ENCODE data around the gene PGBD5.

Gene PGBD5

DNA sequence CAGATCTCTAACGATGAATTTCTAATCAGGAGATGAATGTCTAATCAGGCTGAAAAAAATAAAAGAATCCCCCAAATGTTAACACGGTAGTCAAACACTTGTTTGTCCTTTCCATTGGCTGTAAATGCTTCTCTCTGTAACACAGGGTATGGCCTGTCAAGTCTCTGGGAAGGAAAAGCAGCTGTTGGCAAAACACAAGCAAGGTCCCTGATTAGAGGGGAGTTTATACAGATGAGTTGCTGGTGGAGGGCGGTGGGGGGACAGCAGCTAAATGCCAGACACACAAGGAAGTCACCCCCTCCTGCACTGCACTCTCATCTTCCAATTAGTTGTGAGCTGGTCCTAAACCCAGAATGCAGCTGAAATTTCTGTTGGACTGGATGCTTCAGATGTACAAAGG is 51.0 kb downstream of the PGBD5 start:
- no peak for DNase-seq

DNA sequence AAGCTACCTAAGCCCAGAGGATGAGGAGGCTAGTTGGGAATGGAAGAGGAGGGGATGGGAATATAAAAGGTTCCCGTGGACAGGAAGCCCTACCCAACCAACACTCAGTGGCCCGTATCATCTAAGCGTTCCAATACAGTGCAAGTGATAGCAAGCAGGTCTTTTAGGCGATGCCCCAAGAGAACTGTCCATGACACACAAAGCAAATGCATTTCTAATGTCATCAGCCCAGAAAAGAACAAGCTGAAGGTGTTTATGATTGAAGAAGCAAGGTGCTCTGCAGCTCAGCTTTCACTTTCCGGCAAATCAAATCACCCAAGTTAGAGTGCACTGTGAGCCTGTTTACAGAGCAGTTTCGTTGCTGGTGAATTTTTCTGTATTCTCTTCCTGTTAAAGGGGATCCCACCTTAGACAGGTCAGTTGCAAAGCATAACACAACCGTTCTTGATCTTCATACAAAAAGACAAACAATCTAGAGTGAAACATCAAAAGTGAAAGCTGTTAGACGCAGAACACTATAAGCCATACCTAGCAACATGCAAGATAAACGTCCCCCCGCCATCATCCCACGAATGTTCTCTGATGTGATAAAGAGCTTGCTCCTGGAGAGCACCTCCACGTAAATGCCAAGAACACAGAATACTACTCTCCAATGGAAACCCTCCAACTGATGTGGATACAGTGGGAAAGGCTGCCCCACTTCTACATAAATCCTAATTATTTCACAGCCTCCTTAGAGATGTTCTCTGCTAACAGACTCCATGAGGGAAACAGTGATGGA is 54.0 kb downstream of the PGBD5 start:
- no peak for DNase-seq

DNA sequence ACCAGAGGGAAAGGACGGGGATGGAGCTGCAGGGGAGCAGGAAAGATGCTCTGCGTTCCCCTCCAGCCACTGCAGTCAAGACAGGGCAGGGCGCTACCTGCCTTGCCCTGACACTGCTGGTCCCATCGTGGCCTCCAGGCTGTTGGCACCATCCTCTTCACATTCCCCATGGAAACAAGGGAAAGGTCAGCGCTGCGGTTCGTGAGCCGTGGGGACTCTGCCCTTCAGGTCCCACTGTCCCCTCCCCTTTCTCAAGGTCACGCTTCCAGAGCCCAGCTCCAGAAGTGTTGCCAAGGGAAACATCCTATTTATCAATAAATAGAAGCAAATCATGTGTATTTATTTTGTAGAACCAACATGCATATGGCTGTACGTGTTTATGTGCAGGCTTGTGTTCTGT is 56.0 kb downstream of the PGBD5 start:
- no peak for DNase-seq

DNA sequence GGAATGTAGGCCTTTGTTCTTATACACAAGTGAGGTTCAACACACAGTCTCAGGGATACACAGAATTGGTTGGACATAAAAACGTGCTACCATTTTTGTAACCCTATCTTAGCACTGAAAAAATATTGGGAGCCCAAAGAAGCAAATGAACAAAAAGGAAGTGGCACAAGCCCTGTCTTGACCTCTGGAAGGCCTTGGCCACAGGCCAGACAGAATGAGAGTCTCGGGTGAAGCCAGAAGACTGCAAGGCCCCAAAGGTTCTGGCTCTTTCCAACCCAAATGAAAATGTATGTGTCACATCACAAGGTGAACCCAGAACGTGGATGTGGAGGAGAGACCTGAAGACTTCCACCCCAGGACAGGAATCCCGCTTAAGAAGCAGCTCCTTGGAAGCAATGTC is 57.3 kb downstream of the PGBD5 start:
- no peak for DNase-seq

DNA sequence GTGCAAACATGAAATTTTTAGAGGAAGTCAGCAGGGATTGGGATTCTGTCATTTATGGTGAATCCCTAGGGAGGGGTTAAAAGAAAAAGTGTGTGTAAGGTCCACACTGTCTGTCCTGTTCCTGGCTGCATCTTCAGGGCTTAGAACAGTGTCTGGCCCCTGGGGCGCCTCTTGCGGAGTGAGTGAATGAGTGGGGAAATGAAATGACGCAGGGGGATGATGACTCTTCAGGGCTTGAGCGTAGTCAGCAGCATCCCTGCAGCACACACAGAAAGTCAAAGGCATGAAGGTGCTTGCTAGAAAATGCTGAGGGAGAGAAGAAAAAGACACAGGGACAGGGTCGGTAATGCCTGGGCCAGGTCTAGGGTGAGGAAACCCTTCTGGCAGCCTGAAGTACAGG is 57.8 kb downstream of the PGBD5 start:
- no peak for DNase-seq

DNA sequence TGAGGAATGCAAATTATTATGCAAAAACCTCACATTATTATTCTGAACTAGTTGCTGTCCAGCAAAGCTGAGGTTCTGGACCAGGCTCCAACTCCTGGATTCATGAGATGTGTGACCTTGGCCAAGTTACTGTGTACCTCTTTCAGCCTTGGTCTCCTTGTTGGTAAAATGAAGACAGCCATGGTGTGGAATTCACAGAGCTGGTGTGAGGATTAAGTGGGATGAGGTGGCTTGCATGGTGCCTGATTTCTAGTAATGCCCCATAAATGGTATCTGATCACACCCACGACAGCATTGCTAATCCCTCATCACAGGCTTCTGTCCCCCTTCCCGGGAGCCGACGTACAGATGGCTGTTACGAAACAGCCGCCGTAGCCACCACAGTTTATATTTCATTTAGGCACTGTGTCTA is 59.6 kb downstream of the PGBD5 start:
- DNase-seq, result no peak

DNA sequence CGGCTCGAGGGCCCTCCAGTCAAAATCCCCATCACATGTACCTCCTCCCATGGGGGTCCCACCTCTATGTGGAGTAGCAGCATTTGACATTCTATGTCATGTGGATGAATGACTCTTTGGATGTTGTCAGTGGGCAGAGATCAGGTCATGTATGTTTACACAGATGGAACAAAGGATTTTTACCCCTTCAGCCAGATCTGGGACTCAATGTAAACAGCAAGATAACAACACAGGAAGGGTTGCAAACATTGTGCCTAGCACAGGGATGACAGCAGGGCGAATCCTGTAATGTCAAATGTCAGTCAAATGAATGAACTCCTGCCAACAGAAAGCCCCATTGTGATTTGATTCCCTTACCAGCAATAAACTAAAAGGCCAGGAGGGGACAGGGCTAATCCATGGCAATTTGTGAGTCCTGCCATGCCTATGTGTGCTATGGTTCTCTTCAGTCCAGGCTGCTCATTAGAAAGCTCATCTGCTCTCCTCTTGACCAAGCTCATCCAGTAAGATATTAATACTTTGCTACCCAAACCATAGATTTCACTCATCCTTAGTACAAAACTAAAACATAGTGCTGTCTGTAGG is 60.3 kb downstream of the PGBD5 start:
- peak; percentile 53 for DNase-seq

DNA sequence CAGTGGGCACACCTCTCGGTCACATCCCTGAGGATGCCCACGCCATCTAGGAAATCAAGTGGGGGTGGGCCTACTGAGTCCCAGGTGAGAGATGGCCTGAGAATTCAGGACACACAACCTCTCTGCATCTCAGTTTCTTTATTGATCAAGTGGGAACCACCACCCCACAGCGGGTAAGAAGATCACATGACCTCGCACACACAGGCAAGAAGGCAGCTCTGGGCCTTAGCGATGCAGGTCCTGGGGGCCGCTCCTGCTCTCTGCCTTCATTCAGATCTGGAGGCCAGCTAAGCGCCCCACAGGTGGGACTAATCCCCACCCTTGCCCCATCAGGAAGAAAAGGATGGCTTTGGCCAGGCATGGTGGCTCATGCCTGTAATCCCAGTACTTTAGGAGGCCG is 63.2 kb downstream of the PGBD5 start:
- no peak for DNase-seq

DNA sequence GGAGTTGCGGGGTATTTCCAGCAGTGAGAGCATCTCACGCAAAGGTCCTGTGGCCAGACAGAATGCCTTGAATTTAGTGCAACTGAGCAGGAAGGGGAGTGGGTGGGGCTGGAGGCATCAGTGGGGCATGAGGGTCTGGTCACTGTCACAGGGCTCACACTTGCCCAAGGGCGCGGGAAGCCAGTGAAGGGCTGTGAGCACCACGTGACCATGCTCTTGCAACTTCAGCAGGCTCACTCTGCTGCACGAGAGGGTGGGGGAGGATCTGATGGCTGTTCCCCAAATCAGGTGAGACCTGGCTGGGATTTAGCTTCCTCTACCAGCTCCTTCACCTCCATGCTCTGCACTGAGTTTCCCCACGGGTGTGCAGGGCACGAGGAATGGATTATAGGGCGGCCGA is 64.2 kb downstream of the PGBD5 start:
- DNase-seq, result no peak

DNA sequence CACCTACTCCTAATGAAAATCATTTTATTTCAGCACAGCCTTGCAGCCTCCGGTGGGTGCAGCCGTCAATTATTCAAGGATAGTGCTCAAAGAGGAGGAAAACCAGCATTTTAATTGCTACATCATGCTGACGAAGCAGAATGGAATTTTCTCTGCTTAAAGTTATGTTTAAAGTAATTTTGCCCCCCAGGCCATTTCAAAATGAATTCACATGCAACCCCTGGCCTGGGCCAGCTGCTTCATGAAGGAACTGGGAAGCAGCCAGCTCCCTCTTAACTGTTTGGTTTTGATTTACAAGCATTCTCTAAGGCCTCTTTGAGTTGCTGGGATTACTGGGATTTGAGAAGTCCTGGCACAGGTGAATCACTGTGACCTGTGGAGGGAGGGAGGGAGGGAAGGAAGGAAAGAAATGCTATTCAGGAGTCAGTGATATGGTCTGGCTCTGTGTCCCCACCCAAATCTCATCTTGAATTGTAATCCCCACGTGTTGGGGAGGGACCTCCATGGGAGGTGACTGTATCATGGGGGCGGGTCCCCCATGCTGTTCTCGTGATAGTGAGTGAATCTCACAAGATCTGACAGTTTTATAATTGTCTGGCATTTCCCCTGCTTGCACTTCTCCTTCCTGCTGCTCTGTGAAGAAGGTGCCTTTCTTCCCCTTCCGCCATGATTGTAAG is 66.0 kb downstream of the PGBD5 start:
- DNase-seq, result no peak

DNA sequence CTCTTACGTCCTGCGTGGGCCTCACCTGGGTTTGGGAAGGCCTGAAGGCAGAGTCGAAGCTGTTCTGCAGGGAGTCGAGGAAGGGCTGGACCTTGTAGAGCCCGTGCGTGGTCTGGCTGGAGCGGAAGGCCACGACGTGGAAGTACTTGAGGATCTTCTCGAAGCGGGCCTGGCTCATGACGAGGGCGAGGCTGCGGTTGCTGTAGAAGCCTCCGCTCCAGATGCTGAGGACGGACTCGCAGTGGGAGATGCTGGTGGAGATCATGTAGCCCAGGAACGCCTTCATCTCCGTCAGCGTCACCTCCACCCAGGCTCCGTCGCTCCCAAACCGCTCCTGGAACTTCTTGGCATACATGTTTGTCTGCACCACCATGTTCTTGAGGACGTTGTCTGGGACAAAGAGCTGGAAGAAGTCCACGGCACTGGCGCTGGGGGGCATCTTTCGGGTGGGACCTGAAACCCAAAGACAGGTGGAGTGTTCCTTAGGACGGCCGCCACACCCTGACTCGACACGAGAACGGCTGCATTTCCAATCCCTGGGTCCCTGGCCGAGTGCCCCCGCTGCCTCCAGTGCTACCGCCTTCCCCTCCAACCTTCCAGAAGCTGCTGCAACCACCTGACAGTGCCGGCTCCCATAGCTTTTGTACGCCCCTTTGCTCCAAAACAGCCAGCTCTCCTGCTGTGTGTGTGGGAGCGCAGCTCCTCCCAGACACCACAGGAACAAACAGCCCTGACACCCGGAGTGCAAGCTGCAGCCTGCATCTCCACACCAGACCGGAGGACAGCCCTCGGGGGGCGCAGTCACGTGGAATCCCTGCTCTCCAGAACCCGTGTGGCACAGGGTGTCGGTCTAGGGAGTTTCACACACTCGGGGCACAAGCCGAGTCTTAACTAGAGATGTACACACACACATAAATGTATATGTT is 69.0 kb downstream of the PGBD5 start:
- no peak for DNase-seq

DNA sequence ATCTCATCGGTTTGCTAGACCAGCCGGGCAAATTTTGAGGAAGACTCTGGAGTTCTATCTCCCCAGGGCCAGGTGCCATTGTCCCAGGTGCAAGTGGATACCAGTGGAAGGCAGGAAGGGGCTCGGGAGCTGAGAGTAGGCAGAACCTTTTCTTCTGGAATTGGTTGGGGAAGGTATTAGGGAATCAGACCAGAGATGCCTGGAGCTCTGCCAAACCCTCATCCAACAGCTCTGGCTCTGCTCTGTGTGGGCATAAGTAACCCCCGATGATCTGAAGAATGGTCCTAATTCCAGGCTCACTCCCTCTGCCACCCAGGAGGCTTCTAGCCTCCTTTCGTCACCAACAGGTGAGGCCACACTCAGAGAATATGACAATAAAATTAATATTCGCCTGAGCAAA is 69.9 kb downstream of the PGBD5 start:
- no peak for DNase-seq

DNA sequence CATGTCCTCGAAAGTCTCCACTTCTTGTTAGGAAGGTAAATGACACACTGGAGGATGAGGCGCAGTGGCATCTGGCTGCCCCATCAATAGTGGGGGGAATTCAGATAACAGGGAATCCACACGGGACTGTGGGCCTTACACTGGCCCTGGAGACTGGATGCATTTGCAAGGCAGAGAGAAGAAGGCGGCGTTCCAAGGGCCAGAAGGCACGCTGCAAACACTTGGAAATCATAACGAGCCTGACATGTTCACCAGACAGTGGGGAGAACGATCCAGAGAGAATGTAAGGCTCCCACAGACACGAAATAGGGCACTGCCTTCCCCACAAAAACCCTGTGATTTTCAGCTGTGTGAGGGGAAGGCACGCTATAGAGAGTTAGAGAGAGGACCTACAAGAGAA is 70.5 kb downstream of the PGBD5 start:
- DNase-seq, result no peak

DNA sequence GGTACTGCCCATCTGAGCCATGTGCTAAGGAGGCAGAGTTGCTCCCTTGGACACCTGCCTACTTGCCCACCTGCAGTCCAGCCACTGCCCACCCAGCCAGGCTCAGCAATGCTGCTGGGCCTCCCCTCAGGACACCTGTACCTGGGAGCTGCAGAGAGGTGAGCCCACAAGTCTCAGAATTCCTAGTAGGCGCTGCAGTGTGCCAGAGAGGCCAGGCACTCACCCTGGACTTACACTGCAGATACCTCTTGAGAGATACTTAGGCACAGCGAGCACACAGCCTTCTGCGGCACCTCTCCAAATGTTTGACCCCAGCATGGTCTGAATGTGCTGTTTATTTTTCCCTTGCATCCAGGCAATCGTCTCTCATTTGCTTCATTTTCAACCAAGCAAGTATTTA is 71.0 kb downstream of the PGBD5 start:
- no peak for DNase-seq

DNA sequence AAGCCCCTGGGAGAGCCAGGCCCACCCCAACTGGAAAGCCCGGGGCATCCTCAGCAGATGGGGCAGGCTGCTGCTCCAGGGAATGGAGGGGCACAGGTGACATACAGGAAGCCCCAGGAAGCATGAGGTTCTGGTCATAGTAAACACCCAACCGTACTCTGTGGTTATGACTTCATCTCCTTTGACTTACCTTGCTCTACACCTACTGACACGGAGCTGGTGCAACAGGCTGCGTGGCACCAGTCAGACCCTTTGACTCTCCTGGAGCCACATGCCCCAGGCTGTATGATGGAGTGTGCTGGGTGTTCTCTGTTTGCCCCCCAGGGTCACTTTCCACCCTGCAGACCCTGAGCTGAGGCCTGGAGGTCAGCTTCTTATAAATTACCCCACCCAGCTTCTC is 72.1 kb downstream of the PGBD5 start:
- DNase-seq, result no peak

DNA sequence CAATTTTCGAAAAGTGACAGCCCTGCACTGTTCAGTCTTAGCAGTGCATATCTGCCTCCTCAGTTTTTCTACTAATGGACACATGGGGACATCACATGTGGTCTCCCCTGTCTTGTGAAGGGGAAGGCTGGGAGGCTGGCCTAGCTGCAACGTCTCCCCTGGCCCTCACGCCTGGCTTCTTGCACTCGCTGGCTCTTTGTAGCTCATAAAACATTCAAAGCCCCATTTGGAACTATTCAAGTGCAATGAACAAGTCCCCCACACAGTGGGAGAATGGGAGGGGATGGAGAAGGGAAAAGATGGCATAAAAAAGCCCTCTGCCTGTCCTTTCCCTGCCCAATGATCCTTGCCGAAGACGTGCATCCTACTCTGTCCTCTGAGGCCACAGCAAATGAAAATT is 73.6 kb downstream of the PGBD5 start:
- DNase-seq, result no peak

DNA sequence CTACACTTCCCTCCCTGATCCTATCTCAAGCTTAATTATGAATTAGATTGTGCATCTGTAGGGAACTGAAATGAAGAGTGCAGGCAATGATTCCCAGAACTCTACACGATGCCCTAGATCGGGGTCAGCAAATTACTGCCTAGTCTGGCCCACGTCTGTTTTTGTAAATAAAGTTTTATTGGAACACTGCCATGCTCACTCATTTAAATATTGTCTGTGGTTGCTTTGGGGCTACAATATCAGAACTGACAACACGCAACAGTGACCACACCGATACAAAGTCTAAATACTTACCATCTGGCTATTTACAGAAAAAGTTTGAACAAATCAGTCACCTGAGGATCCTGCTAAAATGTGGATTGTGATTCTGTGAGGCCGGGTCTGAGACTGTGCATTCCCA is 74.1 kb downstream of the PGBD5 start:
- no peak for DNase-seq

DNA sequence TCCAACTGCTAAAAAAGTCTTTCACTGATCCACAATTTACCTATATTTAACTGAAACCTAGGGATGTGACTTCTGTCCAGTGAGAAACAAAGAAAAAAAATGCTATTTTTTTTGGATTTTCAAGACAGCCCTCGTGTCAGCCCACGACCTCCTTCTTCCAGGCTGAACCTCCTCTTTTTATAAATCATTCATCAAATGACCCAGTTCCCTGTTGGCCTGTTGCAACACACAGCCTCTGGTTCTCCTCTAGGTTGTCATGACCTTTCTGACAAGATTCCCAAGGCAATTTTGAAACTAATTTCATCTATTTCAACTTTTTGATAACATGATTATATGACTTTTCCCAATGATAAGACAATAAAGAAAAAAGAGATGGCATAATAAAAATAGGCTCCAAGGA is 74.6 kb downstream of the PGBD5 start:
- no peak for DNase-seq

DNA sequence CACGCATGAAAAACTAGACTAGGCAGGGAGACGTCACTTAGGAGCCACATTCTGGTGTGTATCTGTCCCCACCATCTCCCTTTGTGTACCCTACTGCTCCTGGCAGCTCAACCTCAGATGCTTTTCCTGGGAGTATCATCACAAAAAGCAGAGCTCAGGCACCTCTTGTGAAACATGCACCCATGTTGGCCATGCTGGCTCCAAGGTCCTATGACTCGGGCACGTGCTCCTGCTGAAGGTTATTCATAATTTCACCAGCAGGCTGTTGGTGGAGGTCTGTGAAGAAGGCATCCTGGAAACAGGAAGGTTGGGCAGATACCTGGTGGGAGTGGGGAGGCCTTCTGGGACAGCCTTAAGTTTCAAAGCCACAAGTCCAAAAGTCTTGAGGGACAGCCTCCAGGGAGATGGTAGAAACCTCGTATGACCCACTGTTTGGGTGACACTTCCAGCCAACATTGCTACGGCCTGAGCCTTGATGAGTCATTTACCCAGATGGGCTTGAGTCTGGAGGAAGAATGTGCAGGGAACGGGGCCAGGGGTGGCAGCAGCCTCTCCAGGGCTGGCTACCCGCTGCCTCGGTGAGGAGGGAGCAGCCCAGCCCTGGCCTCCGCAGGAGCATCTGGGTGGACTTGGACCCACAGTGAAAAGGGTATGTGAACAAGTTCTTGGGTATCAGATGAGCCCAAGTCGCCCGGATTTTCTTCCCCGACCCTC is 75.8 kb downstream of the PGBD5 start:
- no peak for DNase-seq

DNA sequence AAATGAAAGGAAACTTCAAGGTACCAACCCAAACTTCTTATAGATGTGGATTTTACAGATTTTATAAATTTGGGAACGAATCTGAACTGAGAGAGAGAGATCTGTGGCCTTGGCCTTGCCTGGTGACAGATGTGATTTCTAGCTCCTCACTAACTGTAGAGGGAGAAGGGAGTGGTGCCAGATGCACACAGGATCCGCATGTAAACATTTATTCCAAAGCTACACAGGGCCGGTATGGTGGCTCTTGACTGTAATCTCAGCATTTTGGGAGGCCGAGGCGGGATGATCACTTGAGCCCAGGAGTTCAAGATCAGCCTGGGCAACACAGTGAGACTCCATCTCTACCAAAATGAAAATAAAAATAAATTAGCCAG is 77.1 kb downstream of the PGBD5 start:
- DNase-seq, result no peak

DNA sequence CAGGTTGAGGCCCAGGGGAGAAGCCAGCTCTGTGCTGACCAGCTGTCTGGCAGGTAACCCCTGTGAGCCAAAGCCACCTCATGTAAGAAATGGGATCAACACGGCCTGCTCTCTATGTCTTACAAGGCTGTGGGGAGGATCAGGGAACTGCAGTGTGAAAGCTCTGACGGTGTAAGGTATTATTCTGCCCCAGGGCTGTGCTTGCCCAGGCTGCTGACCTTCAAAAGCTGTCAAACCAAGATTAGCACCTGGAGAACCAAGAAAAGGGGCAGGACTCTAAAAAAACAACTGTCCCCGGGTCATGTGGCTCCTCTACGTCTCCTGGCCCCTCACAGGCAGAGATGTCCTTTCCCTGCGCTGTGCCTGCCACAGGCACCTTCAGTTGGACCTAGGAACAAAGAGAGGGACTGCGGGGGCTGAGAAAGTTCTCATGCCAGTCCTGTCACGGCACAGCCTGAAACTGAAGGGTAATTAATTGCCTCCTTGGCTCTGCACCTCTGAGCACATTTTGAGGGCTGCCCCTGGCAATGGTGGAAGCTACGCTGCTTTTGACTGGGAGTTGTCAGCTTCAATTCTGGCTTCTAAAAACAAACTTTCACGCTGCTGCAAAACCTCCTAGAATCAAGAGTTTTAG is 77.6 kb downstream of the PGBD5 start:
- DNase-seq, result no peak

DNA sequence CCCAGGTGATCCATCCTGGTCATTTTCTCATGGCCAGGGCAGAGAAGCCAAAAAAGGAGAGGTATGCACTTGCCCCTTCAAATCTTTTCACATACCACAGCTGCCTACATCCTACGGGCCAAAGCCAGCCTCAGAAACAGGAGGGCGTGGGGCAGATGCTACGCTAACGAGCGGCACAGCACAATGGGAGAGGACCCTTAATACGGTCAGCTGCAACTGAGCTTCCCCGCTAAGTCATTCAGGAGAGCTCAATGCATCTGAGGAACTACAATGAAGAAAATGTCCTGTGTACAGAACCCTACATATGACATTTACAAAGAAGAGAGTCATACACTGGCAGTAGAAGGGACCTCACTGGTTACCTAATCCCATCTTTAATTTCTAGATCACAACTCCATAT is 78.2 kb downstream of the PGBD5 start:
- no peak for DNase-seq

Measured in DMS53 (cell line).